ENCODE results near the gene TMEM163. TPM values are rescaled to one million over a fixed set of nuclear protein-coding genes. Genes with fewer than 3 reads are reported as not detected.

The TMEM163 gene
- total RNA-seq, 1 experiment from 2014 or later, result 0.94 TPM

DNA sequence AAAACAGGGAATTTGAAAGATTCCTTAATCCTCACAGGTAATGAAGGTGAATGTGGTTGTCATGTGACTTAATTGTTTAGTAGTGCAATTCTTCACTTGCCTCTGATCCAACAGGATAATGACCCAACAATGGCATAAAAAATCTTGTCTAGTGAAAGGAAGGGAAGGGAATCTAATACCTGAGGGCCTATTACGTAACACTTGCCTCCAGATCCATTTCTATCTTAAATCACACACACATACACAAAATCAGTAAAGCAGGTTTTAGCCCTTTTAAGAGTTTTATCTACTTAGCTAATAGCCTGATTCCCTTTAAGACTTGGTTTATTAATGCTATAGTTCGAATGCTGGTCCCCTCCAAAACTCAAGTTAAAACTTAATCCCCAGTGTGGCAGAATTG lies 118.6 kb downstream of the TMEM163 start:
- Mint-ChIP-seq H3K4me1 (peaks cover 6% of the 10 kb centered on the region), H3K4me3 (no peak overlapping the region), H3K27ac (no peak overlapping the region), H3K36me3 (no peaks in the 10 kb centered on the region), H3K27me3 (ENCODE audit: low read depth) (no peaks in the 10 kb centered on the region), H3K9me3 (peaks cover 3% of the 10 kb centered on the region; the same call in 1 of the 2 replicates)
- ChIA-PET CTCF (no interaction called here), POLR2A (no interaction called here)
- no peak for DNase-seq (ENCODE audit: low spot score)
- no peak for ATAC-seq
- TF ChIP-seq NR2C2 (CRISPR knock-in tag; IDR thresholded peaks at IDR 0.05) (no peak), ZNF281 (CRISPR knock-in tag; IDR thresholded peaks at IDR 0.05) (no peak), ESRRA (CRISPR knock-in tag; IDR thresholded peaks at IDR 0.05; ENCODE audit: borderline replicate concordance) (no peak), SP1 (CRISPR knock-in tag; conservative IDR thresholded peaks at IDR 0.05) (no peak)
- TF ChIP-seq, protein P1, sequence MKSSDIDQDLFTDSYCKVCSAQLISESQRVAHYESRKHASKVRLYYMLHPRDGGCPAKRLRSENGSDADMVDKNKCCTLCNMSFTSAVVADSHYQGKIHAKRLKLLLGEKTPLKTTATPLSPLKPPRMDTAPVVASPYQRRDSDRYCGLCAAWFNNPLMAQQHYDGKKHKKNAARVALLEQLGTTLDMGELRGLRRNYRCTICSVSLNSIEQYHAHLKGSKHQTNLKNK (CRISPR knock-in tag; IDR thresholded peaks at IDR 0.05), result no peak
- TF ChIP-seq, protein P2, sequence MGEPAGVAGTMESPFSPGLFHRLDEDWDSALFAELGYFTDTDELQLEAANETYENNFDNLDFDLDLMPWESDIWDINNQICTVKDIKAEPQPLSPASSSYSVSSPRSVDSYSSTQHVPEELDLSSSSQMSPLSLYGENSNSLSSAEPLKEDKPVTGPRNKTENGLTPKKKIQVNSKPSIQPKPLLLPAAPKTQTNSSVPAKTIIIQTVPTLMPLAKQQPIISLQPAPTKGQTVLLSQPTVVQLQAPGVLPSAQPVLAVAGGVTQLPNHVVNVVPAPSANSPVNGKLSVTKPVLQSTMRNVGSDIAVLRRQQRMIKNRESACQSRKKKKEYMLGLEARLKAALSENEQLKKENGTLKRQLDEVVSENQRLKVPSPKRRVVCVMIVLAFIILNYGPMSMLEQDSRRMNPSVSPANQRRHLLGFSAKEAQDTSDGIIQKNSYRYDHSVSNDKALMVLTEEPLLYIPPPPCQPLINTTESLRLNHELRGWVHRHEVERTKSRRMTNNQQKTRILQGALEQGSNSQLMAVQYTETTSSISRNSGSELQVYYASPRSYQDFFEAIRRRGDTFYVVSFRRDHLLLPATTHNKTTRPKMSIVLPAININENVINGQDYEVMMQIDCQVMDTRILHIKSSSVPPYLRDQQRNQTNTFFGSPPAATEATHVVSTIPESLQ (CRISPR knock-in tag; IDR thresholded peaks at IDR 0.05), result no peak
- TF ChIP-seq, protein P3, sequence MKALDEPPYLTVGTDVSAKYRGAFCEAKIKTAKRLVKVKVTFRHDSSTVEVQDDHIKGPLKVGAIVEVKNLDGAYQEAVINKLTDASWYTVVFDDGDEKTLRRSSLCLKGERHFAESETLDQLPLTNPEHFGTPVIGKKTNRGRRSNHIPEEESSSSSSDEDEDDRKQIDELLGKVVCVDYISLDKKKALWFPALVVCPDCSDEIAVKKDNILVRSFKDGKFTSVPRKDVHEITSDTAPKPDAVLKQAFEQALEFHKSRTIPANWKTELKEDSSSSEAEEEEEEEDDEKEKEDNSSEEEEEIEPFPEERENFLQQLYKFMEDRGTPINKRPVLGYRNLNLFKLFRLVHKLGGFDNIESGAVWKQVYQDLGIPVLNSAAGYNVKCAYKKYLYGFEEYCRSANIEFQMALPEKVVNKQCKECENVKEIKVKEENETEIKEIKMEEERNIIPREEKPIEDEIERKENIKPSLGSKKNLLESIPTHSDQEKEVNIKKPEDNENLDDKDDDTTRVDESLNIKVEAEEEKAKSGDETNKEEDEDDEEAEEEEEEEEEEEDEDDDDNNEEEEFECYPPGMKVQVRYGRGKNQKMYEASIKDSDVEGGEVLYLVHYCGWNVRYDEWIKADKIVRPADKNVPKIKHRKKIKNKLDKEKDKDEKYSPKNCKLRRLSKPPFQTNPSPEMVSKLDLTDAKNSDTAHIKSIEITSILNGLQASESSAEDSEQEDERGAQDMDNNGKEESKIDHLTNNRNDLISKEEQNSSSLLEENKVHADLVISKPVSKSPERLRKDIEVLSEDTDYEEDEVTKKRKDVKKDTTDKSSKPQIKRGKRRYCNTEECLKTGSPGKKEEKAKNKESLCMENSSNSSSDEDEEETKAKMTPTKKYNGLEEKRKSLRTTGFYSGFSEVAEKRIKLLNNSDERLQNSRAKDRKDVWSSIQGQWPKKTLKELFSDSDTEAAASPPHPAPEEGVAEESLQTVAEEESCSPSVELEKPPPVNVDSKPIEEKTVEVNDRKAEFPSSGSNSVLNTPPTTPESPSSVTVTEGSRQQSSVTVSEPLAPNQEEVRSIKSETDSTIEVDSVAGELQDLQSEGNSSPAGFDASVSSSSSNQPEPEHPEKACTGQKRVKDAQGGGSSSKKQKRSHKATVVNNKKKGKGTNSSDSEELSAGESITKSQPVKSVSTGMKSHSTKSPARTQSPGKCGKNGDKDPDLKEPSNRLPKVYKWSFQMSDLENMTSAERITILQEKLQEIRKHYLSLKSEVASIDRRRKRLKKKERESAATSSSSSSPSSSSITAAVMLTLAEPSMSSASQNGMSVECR (CRISPR knock-in tag; IDR thresholded peaks at IDR 0.05; ENCODE audit: borderline replicate concordance), result no peak

DNA sequence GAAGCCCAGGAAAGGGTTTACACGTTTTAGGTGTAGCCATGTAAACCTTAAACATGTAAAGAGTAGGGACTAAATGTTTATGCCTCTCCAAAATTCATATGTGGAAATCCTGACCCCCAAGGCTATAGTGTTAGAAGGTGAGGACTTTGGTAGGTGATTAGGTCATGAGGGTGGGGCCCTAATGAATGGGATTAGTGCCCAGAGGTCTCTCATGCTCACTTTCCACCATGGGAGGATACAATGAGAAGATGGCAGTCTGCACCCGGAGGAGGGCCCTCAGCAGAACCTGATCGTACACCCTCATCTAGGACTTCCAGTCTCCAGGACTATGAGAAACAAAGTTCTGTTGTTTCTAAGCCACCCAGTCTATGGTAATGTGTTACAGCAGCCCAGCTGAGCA lies 119.6 kb downstream of the TMEM163 start:
- H3K36me3 Mint-ChIP-seq, result no peaks in the 10 kb centered on the region
- ChIA-PET CTCF (no interaction called here), POLR2A (no interaction called here)
- H3K27me3 Mint-ChIP-seq (ENCODE audit: low read depth), result no peaks in the 10 kb centered on the region
- H3K4me3 Mint-ChIP-seq, result no peak overlapping the region
- H3K9me3 Mint-ChIP-seq, result peaks cover 3% of the 10 kb centered on the region; the same call in 1 of the 2 replicates
- no peak for DNase-seq (ENCODE audit: low spot score)
- H3K27ac Mint-ChIP-seq, result no peak overlapping the region
- peaks cover 4% of the 10 kb centered on the region for H3K4me1 Mint-ChIP-seq
- ATAC-seq, result no peak
- TF ChIP-seq, protein P3 (CRISPR knock-in tag; IDR thresholded peaks at IDR 0.05; ENCODE audit: borderline replicate concordance), result no peak
- TF ChIP-seq ETV6 (CRISPR knock-in tag; IDR thresholded peaks at IDR 0.05) (no peak), MLX (CRISPR knock-in tag; IDR thresholded peaks at IDR 0.05) (no peak), ZNF219 (CRISPR knock-in tag; IDR thresholded peaks at IDR 0.05; ENCODE audit: borderline replicate concordance) (no peak), ATF1 (CRISPR knock-in tag; IDR thresholded peaks at IDR 0.05) (no peak), ZBTB43 (CRISPR knock-in tag; IDR thresholded peaks at IDR 0.05) (no peak)
- TF ChIP-seq, protein P4, sequence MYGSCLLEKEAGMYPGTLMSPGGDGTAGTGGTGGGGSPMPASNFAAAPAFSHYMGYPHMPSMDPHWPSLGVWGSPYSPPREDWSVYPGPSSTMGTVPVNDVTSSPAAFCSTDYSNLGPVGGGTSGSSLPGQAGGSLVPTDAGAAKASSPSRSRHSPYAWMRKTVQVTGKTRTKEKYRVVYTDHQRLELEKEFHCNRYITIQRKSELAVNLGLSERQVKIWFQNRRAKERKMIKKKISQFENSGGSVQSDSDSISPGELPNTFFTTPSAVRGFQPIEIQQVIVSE (CRISPR knock-in tag; IDR thresholded peaks at IDR 0.05; ENCODE audit: borderline replicate concordance), result no peak
- TF ChIP-seq, protein P5, sequence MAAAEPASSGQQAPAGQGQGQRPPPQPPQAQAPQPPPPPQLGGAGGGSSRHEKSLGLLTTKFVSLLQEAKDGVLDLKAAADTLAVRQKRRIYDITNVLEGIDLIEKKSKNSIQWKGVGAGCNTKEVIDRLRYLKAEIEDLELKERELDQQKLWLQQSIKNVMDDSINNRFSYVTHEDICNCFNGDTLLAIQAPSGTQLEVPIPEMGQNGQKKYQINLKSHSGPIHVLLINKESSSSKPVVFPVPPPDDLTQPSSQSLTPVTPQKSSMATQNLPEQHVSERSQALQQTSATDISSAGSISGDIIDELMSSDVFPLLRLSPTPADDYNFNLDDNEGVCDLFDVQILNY (CRISPR knock-in tag; IDR thresholded peaks at IDR 0.05), result no peak
- TF ChIP-seq, protein P6, sequence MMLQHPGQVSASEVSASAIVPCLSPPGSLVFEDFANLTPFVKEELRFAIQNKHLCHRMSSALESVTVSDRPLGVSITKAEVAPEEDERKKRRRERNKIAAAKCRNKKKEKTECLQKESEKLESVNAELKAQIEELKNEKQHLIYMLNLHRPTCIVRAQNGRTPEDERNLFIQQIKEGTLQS (CRISPR knock-in tag; conservative IDR thresholded peaks at IDR 0.05), result no peak

Measured in WTC11 (cell line).